Thyroid gland (tissue), 4 donors: ENCODE results near the gene LAMA1.

Experiments used
- POLR2A ChIP-seq, 2 donors: fragments of 450-650 bp; IDR thresholded peaks; one replicate each; pipeline ENCODE4 v1.6.1; 2017; ENCODE audit warnings: antibody characterized with exemption in 2 of 2, mild to moderate bottlenecking in 2 of 2, moderate library complexity in 1 of 2
- TF ChIP-seq, protein P1 (sequence below), 6 experiments: fragments of 200-600 bp in 3 of 6; fragments of 450-650 bp in 3 of 6; sonication (generic) in 3 of 6; IDR thresholded peaks; one replicate each; pipeline ENCODE4 v1.5.1; 2016 to 2019; ENCODE audit warnings: antibody characterized with exemption in 6 of 6, mild to moderate bottlenecking in 2 of 6, inconsistent platforms in 1 of 6, moderate library complexity in 1 of 6

DNA sequence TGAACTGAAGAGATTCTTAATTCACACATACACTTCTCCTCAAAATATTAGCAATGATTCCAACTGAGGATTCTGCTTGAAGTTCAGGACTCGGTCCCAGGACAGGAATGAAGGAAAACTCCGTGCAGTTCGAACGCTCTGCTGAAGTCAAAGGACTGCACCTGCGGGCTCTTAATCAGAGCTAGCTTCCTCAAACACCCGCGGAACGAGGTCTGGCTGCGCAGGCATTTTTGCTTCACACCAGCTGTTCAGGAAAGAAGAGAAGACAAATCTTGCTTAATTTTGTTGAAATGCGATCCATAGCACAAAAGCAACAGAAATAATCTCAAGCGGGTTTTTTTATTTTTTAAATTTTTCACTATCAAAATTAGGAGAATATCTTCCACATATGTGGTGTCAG is 175.6 kb downstream of the LAMA1 start:
- TF ChIP-seq, protein P1, sequence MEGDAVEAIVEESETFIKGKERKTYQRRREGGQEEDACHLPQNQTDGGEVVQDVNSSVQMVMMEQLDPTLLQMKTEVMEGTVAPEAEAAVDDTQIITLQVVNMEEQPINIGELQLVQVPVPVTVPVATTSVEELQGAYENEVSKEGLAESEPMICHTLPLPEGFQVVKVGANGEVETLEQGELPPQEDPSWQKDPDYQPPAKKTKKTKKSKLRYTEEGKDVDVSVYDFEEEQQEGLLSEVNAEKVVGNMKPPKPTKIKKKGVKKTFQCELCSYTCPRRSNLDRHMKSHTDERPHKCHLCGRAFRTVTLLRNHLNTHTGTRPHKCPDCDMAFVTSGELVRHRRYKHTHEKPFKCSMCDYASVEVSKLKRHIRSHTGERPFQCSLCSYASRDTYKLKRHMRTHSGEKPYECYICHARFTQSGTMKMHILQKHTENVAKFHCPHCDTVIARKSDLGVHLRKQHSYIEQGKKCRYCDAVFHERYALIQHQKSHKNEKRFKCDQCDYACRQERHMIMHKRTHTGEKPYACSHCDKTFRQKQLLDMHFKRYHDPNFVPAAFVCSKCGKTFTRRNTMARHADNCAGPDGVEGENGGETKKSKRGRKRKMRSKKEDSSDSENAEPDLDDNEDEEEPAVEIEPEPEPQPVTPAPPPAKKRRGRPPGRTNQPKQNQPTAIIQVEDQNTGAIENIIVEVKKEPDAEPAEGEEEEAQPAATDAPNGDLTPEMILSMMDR (IDR thresholded peaks at IDR 0.05): no peak
- TF ChIP-seq POLR2A (IDR thresholded peaks at IDR 0.05): no peak
